GM04503 (cell line): ENCODE measurements around the gene AKAP6.

ENCODE experiments used
- DNase-seq: peaks from one replicate; pipeline ENCODE4 v3.0.0-alpha.2; 2012; ENCODE audit warnings: low read depth

The AKAP6 gene

DNA sequence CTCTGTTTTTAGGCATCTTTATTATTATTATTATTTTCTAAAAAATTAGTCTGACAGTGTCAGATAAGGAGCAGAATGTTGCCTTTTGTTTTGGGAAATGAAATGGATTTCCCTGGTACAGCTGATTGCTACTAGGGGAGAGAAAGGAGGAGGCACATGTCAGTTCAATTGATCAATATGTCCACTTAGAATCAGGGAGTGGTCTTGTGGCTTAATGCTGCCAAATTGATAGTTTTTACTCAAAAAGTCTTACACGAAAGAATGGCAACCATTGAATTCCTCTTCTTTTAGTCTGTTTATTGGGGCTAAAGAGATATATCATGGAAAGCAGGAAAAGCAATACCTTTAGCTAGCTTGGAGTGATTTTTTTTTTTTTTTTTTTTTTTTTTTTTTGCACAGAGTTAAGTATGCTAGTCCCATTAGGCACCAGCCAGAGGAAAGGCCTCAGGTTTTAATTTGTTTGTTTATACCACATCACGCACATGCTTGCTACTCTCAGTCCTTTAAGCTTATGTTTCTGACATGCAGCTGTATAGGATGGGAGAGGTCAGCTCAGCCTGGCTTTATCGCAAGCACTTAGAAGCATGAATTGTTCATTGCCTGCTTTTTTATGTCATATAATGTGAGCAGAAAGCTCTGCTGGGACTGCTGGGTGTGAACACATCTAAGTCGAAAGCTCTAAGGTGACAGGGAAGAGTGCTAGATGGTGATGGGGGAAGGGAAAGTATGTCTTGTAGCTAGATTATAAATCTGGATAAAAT, 1.4 kb downstream of the AKAP6 start:
- DNase-seq, result no peak

DNA sequence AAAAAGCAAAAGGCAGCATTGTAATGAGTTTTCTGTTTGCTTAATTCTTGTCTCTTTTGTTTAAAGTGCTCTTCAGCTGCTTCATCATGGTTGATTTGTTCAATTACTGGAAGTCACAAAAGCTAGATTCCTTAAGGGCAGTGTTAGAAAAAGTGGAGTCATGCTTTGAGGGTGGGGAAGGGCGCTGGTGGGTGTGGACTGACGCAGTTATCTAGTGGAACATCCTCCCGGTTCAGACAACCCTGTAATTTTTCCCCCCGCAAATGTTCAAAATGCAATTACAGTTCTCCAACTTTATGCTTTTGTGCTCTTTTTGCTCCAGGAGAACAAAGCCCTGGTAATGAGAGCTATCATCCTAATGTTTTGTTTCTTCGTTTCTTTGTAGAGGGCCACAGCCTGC, 2.1 kb downstream of the AKAP6 start:
- DNase-seq, result no peak

DNA sequence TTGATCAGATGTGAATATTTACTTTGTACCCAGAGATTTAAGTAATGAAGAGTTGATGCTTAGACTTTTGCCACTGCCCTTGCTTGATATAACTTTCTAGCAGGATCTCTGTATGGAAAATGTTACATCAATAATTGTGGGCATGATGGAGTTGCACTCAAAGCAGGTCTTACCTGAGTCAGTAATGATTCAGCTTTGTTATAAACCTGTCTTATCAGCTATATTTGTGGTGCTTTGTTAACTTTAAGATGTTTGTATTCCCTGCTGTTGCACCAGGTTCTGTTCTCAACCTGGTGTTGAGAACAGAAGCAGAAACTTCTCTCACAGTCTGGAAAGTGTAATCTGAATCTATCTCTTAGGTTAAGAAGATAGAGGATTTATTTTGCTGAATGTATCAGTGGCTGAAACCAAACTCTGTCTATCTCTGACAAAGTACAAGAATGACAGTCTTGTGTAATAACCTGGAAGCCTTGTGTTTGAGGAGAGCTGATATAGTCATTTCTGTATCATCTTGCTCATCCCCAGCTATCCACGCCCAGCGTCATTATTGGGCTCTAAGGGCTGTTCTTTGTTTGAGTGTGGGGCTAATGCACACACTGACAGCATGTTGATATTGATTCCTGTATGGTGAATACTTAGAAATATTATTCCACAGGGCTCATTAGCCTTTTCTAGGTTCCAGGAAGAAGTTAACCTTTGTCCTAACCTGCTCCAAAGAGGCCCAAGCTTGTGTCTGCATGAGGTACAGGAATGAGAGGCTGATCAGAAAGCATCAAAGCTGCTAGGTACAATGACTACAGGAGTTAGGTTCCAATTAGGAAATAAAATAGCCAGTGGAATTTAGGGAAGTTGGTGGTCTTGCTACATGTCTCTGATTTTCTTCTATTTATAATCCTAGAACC, 3.6 kb downstream of the AKAP6 start:
- no peak for DNase-seq

DNA sequence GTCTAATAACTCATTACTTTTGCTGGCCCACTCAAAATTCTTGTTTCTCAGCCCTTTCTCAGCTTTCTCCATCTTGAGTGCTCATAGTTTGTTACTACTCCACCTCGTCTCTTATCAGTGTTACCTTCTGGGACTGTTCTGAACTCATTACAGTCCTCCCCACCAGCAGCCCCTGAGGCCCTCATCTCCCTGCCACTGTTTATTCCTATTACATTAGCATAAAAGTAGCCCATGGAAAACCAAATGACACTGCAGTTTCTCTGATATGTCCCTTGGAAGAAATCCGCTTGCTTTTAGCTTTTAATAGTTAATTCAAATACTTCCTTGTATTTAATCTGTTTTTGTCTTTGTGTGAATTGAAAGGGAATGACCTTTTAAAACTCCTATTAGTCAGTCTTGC, 7.6 kb downstream of the AKAP6 start:
- DNase-seq, result no peak

GRCh38 chr14:32337759-32338158, 8.7 kb downstream of the AKAP6 start:
- no peak for DNase-seq

GRCh38 chr14:32339188-32339587, 10.1 kb downstream of the AKAP6 start:
- no peak for DNase-seq

DNA sequence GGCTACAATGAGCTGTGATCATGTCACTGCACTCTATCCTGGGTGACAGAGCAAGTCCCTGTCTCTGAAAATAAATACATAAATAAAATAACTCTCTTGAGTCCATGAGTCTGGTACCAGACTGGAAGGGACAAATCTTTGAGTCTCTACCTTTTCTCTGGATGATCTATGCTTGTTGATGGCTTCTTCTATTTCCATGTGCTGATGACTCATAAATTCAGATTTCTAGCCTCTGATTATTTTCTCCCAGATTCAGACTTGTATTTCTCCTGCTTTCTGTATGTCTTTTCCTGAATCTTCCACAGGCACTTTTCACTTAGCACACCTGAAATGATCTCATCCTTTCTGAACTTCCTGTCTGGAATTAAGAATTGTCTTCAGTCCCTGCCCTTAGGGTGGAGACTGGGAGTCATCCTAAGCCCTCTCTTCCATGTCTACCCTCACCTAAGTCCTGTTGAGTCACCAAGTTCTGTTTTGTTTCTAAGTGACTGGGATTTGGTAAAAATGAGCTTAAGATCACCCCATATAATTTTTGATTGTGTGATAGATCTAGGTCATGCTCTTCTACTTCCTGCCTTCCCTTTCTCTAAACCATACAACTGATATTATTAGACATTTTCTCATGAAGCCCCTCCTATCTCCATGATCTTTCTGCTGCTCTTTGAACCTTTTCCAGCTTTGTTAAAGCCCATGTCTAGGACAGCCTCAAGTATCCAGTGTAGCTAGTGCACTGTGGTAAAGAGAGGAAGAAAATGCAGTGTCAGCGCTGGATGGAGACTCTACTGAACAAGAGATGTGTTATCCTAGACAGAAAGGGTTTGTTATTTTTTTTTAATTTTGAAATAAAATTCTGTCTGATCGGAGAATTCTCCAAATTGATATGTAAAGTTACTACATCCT, 13.1 kb downstream of the AKAP6 start:
- no peak for DNase-seq

DNA sequence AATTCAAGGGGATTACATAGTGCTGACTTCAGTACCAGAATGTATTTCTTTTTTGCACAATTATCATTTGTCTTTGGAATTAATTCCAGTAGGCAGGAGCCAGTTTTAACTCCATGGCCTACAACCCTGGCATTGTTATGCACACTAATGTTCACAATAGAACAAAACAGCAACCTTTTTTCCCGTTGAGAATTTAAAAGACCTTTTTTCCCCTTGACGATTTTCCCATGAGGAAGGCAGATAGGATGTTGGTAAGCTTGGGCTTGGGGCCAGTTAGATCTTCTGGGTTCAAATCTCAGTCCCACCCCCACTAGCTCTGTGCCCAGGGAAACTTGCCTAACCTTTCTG, 13.7 kb downstream of the AKAP6 start:
- no peak for DNase-seq

GRCh38 chr14:32343926-32344430, 14.9 kb downstream of the AKAP6 start:
- DNase-seq, result no peak

DNA sequence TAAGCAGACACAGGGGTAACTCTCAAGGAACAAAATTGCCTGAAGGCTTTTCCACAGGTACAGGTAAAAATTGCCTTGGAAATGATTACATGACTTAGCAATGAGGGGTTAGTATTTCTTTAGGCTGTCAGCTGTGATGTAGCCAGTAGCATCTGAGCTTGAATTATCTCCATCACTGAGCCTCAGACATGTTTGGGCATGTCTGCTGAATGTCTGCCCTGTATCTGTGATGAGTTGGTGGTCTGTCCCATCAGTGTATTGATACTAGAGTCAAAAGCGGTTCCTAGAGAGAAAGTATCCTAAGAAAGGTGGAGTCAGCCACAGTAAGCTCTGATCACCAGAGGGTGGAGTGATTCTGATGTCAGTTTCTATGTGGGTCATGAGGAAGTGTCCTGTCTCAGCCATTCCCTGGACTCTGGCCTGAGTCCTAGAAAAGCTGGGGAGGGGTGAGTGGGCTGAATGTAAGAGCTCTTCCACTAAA, 16.3 kb downstream of the AKAP6 start:
- no peak for DNase-seq

- DNase-seq, result no peak
These were observed 20.2 kb downstream of the AKAP6 start for GRCh38 chr14:32349322-32349721.

- DNase-seq, result no peak
These were observed 20.9 kb downstream of the AKAP6 start for GRCh38 chr14:32350020-32350419.

DNA sequence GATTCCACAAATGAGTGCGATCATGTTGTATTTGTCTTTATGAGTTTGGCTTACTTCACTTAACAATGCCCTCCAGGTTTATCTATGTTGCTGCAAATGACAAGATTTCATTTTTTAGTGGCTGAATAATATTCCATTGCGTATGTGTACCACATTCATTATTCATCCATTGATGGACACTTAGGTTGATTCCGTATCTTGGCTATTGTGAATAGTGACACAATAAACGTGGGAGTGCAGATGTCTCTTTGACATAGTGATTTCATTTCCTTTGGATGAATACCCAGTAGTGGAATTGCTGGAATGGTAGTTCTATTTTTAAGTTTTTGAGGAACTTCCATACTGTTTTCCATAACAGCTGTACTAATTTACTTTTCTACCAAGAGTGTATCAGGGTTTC, 23.5 kb downstream of the AKAP6 start:
- DNase-seq, result no peak

DNA sequence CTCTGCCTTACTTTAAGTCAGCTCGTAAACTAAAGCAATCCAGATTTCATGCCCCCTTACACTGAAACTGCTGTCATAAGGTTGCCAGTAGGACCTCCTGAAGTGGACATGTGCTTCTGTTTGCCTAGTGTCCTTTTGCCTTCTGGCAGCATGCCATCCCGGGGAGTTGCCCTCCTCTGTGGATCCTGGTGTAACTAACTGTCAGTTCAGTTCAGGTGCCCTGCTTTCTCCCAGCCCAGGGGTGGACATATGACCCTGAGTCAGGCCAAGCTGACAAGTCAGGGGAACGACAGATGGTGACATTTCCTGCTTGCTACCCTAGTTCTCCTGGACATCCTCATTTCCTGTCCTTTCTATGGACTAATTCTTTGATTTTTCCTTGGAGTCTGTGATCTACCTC, 25.6 kb downstream of the AKAP6 start:
- no peak for DNase-seq

DNA sequence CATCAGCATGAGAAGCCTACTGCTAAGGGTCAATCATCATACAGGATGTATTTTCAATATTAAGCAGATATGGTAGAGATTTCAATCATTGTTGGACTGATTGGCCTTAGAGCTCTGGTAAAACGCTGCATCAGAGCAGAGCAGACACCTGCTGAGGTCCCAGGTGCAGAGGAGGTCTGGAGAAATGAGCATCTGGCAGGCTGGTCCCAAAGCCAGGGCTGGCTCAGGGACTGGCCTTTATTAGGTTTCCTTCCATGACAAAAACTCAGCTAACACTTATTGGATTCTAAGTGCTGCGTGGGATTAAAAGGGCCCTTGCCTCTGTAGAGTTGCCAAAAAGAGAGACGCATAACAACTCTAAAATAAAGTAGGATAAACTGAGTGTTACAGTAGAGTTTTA, 29.7 kb downstream of the AKAP6 start:
- DNase-seq, result no peak

DNA sequence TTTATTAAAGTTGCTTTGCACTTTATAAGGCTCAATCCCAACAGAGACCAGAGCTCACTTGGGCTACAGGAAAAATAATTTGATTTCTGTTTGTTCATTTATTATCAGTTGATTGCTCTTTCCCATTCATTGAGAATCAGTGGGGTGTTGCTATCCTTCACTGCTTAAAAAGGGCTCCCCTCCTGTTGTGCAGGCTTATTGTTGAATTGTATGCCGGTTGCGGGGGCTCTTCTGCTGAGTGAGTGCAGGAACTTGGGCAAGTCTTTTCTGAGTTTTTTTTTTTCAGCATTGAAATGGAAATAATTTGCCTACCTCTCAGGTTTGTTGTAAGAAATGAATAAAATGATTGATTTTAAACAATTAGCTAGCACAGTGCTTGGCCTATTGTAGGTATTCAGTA, 32.6 kb downstream of the AKAP6 start:
- no peak for DNase-seq

GRCh38 chr14:32363761-32364160, 34.7 kb downstream of the AKAP6 start:
- no peak for DNase-seq

- DNase-seq, result no peak
These were observed 35.8 kb downstream of the AKAP6 start for GRCh38 chr14:32364941-32365340.

DNA sequence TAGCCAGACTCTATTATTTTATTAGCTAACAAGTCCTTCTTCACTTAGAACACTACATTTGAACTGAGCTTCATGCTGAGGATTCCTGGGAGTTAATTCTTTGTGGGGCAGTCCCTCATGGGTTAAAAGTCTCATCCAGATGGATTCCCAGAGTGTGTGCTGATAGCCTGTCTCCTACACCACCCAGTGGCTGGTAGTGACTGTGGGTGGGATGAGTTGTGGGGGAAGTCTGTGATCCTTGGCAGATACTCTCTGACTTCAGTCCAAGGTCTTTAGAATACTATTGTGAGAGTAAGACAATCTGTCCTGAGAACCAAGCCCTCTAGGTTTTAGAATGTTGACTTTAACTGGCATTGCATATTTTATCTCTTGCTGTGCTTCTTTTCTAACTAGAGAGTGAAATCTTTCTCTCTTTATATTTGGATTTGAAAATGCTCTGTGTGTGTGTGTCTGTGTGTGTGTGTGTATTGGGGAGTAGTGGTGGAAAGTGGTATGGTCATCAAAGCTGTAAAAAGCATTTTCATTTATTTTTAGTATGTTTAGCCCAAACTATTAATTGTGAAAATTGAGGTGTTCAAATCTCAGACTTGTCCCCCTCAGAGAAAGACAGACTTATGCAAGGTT, 37.3 kb downstream of the AKAP6 start:
- DNase-seq, result no peak

- no peak for DNase-seq
These were observed 37.9 kb downstream of the AKAP6 start for GRCh38 chr14:32366986-32367385.

DNA sequence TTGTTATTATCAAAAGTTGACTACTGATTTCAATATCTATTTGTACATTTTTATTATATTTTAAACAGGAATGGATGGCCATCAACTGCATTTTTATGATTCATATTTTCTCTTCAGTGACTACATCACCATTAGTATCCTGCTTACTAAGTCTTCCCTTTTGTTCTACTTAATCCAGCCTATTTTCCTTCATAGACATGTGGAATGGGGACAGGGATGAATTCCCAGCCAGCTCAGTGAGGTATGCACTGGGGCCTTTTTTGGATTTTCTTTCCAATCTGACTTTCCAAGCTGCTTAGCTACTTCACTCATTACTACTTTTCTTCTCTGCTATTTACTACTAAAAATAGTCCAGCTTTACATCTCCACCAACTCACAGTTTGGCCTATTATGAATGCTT, 38.4 kb downstream of the AKAP6 start:
- no peak for DNase-seq

GRCh38 chr14:32368107-32368506, 39.0 kb downstream of the AKAP6 start:
- no peak for DNase-seq
